ENCODE data around the gene TTLL8.

TTLL8 gene

DNA sequence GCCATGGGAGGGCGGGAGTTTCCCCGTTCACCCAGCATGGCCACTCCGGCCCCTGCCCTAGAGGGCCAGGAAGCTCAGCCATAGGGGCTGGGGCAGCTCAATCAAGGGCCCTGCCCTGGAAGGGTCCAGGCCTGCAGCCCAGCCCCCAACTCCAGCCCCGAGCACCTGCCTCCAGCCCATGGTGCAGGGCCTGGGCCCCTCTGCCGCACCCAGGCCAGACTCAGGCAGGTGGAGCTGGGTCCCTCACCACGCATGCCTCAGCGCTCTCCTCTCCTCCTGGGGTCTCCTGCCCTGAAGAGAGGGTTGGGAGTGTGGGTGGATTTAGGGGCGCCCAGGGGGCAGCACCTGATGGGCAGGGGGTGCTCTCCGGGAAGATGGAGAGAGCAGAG lies 14.1 kb upstream of the TTLL8 start:
- TF ChIP-seq TAF1 (IDR thresholded peaks at IDR 0.05; ENCODE audit: borderline replicate concordance, insufficient read depth, low read length) = no peak
- no peak for TF ChIP-seq SIN3A (IDR thresholded peaks at IDR 0.05; ENCODE audit: borderline replicate concordance, insufficient read depth, low read length)
- TF ChIP-seq POLR2AphosphoS5 (IDR thresholded peaks at IDR 0.05; ENCODE audit: low read depth, low read length) = no peak
- TF ChIP-seq, protein P1, sequence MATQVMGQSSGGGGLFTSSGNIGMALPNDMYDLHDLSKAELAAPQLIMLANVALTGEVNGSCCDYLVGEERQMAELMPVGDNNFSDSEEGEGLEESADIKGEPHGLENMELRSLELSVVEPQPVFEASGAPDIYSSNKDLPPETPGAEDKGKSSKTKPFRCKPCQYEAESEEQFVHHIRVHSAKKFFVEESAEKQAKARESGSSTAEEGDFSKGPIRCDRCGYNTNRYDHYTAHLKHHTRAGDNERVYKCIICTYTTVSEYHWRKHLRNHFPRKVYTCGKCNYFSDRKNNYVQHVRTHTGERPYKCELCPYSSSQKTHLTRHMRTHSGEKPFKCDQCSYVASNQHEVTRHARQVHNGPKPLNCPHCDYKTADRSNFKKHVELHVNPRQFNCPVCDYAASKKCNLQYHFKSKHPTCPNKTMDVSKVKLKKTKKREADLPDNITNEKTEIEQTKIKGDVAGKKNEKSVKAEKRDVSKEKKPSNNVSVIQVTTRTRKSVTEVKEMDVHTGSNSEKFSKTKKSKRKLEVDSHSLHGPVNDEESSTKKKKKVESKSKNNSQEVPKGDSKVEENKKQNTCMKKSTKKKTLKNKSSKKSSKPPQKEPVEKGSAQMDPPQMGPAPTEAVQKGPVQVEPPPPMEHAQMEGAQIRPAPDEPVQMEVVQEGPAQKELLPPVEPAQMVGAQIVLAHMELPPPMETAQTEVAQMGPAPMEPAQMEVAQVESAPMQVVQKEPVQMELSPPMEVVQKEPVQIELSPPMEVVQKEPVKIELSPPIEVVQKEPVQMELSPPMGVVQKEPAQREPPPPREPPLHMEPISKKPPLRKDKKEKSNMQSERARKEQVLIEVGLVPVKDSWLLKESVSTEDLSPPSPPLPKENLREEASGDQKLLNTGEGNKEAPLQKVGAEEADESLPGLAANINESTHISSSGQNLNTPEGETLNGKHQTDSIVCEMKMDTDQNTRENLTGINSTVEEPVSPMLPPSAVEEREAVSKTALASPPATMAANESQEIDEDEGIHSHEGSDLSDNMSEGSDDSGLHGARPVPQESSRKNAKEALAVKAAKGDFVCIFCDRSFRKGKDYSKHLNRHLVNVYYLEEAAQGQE (IDR thresholded peaks at IDR 0.05; ENCODE audit: insufficient read depth in 1 of 2, low read depth in 2 of 2, low read length in 2 of 2) = no peak
- no peak for TF ChIP-seq FOXP2 (optimal IDR thresholded peaks at IDR 0.05; ENCODE audit: borderline replicate concordance, extremely low read depth, extremely low read length, insufficient read depth)

DNA sequence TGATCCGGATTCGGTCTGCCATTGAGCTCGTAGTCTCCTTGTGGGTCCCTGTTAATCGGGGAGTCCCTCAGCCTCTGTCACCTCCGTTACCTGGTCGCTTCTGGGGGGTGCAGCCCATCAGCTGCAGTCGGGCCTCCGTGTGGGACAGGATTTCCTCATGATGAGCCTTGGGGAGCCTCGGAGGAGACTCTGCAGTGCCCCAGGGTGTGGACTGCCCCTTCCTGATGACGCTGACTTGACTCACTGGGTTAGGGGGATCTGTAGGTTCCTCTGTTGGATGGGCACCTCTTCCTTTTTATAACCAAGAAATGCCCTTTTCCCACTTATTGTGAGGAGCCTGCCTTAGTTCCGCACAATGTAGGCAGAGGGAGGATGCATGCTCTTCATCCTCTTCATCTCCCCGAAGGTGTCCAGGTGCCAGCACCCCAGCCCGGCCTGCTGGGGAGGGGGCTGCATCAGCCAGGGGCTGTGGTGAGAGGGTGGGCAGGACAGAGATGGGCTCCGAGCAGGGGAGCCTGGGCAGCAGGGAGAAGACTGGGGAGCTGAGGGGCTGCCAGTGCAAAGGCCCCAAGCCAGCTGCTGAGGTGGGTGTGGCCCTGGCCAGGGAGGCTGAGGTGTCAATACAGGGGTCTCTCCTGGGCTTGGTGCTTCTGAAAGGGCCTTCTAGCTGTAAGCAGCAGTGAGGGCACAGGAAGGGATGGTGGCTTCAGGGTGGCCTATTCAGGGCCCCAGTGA lies 13.5 kb upstream of the TTLL8 start:
- TF ChIP-seq FOXP2 (optimal IDR thresholded peaks at IDR 0.05; ENCODE audit: borderline replicate concordance, extremely low read depth, extremely low read length, insufficient read depth) = no peak
- TF ChIP-seq TAF1 (IDR thresholded peaks at IDR 0.05; ENCODE audit: borderline replicate concordance, insufficient read depth, low read length) = no peak

DNA sequence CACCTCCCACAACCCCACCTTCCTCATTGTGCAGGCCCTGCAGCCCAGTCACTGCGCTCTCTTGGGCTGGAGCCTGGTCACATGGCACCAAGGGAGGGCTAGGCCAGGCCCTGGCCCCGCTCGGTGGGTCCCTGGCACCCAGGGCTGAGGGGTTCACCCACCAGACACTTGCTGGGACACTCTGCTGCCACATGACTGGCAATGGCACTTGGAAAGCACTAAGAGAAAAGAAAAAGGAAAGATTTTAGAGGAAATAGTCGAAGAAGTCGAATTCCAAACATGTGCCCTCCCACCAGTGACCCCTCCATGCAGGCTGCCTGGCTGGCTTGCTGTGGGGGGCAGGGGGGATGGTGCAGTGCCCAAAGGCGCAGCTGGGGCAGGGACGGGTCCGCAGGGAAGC lies 12.3 kb upstream of the TTLL8 start:
- TF ChIP-seq SIN3A (IDR thresholded peaks at IDR 0.05; ENCODE audit: borderline replicate concordance, insufficient read depth, low read length) (no peak), TAF1 (IDR thresholded peaks at IDR 0.05; ENCODE audit: borderline replicate concordance, insufficient read depth, low read length) (no peak), FOXP2 (optimal IDR thresholded peaks at IDR 0.05; ENCODE audit: borderline replicate concordance, extremely low read depth, extremely low read length, insufficient read depth) (no peak)

DNA sequence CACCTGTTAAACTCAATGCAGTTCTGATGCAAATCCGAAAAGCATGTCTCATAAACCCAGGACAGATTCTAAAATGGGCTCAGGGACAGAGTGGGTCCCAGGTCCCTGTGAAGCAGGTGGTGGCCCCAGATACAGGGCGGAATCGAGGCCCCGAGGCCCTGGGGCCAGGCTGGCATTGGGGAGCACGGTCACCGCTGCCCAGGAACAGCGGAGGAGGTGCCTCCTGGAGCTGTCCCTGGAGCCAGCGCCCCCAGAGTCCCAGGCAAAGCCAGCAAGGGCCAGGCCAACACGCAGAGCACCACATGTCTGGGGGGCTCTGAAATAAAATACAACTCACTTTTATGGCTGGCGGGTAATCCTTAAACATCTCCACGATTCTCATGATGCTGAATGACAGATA lies 10.0 kb upstream of the TTLL8 start:
- TF ChIP-seq POLR2AphosphoS5 (IDR thresholded peaks at IDR 0.05; ENCODE audit: low read depth, low read length) = no peak
- TF ChIP-seq, protein P1 (IDR thresholded peaks at IDR 0.05; ENCODE audit: insufficient read depth in 1 of 2, low read depth in 2 of 2, low read length in 2 of 2) = no peak
- TF ChIP-seq TAF1 (IDR thresholded peaks at IDR 0.05; ENCODE audit: borderline replicate concordance, insufficient read depth, low read length) = no peak
- TF ChIP-seq FOXP2 (optimal IDR thresholded peaks at IDR 0.05; ENCODE audit: borderline replicate concordance, extremely low read depth, extremely low read length, insufficient read depth) = no peak
- no peak for TF ChIP-seq SIN3A (IDR thresholded peaks at IDR 0.05; ENCODE audit: borderline replicate concordance, insufficient read depth, low read length)

DNA sequence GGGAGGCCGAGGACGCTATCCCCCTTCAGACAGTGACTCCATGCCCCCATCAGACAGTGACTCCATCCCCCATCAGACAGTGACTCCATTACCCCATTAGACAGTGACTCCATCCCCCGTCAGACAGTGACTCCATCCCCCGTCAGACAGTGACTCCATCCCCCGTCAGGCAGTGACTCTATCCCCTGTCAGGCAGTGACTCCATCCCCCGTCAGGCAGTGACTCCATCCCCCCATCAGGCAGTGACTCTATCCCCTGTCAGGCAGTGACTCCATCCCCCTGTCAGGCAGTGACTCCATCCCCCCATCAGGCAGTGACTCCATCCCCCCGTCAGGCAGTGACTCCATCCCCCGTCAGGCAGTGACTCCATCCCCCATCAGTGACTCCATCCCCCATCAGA lies 9.1 kb upstream of the TTLL8 start:
- TF ChIP-seq, protein P1 (IDR thresholded peaks at IDR 0.05; ENCODE audit: insufficient read depth in 1 of 2, low read depth in 2 of 2, low read length in 2 of 2) = no peak
- TF ChIP-seq FOXP2 (optimal IDR thresholded peaks at IDR 0.05; ENCODE audit: borderline replicate concordance, extremely low read depth, extremely low read length, insufficient read depth) (no peak), SIN3A (IDR thresholded peaks at IDR 0.05; ENCODE audit: borderline replicate concordance, insufficient read depth, low read length) (no peak), TAF1 (IDR thresholded peaks at IDR 0.05; ENCODE audit: borderline replicate concordance, insufficient read depth, low read length) (no peak), POLR2AphosphoS5 (IDR thresholded peaks at IDR 0.05; ENCODE audit: low read depth, low read length) (no peak)

DNA sequence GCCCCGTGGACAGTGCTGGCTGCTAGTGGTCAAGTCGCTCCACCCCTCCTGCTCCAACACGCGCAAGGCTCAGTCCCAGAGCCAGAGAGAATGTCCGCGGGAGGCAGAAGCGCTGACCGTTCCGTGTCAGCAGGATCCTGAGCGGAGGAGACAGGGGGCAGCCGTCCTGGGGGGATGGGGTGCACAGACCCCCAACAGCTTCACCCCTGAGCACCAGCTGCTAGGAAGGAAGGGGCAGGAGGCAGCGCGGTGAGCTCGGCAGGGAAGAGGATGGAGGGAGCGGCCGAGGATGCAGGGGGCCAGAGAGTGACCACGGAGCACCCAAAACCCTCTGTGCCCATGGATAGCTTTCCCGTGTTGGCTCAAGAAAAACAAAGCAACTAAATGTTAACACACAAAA lies 6.4 kb upstream of the TTLL8 start:
- TF ChIP-seq FOXP2 (optimal IDR thresholded peaks at IDR 0.05; ENCODE audit: borderline replicate concordance, extremely low read depth, extremely low read length, insufficient read depth) (no peak), POLR2AphosphoS5 (IDR thresholded peaks at IDR 0.05; ENCODE audit: low read depth, low read length) (no peak), TAF1 (IDR thresholded peaks at IDR 0.05; ENCODE audit: borderline replicate concordance, insufficient read depth, low read length) (no peak), SIN3A (IDR thresholded peaks at IDR 0.05; ENCODE audit: borderline replicate concordance, insufficient read depth, low read length) (no peak)
- TF ChIP-seq, protein P1 (IDR thresholded peaks at IDR 0.05; ENCODE audit: insufficient read depth in 1 of 2, low read depth in 2 of 2, low read length in 2 of 2) = no peak

Data from PFSK-1 (cell line).